ENCODE data around the gene ZNF789.

ZNF789 gene

DNA sequence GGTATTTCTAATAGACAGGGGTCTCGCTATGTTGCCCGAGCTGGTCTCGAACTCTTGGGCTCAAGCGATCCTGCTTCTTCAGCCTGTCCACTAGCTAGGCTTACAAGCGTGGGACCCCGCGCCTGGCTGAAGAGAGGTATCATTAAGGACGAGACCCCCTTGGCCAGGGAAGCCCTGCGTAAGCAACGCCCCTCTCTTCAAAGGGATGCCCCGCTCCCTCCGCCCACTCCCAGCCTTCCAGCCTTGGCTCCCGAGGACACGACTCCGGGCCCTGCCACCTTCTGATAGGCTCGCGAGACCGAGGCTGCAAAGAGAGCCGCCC lies 31.6 kb downstream of the ZNF789 start:
- peak; percentile 99 for DNase-seq (ENCODE audit: low spot score)

DNA sequence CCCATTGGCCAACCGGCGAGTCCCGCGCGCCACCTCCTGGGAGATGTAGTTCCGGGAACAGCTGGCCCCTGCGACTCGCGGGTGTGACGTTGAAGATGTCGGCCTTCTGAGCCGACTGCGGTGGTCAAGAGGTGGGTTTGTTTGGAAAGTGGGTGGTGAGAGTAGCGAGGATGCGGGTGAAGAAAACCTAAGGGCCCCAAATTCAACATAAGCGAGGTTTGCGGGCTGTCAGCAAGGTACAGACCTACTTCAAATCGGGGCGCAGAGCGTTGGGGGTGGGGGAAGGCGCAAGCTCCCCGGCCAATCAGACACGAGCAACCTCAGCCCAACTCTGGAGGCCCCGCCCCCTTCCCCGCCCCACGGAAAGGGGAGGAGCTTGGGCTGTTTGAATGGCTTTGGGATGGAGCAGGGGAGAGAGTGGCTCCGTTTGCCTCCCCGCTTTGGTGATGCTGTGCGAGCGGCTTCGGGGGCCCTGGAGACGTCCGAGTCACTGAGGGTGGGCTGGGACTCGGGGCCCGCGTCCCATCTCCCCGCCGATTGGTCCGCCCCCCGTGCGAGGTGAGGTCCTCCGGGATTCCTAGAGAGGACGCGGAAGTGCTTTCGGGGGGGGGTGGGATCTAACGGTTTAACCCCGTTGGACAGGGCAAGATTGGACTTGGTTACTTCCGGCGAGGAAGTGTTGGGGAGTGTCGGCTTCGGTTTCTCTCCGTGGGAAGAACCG lies 32.1 kb downstream of the ZNF789 start, which contains the start of gene ZKSCAN5:
TSS of gene ZKSCAN5 (plus strand) at position 60 of the 721 bp plus-strand sequence. CDS start 1,383 bp downstream, outside the sequence.
- DNase-seq (ENCODE audit: low spot score): peak; percentile 95

DNA sequence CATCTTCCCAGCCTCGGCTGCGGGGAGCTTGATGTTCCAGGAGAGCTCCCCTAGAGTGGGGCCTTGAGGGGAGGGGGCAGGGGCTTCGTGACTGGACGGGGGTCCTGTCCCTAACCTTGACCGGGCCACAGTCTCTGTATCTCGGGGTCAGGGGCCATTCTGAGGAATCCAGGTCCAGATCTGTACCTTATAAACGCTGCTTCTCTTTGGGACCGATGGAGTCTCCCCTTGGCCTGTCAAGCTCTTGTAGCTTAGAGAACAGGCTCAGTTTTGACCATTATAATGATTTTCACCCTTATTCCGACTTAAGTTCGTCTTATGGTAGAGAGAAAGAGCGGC lies 32.6 kb downstream of the ZNF789 start:
- DNase-seq (ENCODE audit: low spot score): no peak

DNA sequence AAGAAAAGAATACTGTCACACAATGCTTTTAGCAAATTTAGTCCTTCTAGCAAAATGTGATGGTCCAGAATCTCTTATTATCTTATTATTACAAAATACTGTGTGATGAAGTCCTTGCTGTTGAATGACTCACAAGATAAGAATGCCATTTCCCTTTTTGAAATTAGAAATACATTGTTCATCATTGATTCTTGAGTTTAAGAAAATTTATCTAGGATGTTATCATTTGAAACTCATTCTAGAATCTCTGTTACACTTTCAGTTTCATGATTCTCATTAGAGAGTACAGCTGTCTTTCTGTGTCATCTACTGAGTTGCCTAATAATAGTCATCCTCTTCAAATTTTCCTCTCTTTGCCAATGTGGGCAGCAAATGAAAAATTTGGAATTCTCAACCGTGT lies 41.4 kb downstream of the ZNF789 start:
- DNase-seq (ENCODE audit: low spot score): no peak

DNA sequence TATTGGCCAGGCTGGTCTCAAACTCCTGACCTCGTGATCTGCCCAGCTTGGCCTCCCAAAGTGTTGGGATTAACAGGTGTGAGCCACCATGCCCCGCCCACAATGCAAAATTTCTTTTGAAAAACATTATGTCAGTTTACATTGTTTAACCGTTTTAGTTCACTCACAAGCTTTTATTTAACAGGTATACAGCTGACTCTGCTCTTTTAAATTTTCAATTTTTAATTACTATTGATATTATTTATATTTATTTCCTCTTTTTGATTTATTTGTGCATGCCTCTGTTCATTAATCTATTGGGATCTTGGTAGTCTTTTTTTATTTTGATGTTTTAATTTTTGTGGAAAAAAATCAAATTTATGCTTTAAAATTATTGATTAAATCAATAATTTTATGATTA lies 48.7 kb downstream of the ZNF789 start:
- DNase-seq (ENCODE audit: low spot score): no peak

DNA sequence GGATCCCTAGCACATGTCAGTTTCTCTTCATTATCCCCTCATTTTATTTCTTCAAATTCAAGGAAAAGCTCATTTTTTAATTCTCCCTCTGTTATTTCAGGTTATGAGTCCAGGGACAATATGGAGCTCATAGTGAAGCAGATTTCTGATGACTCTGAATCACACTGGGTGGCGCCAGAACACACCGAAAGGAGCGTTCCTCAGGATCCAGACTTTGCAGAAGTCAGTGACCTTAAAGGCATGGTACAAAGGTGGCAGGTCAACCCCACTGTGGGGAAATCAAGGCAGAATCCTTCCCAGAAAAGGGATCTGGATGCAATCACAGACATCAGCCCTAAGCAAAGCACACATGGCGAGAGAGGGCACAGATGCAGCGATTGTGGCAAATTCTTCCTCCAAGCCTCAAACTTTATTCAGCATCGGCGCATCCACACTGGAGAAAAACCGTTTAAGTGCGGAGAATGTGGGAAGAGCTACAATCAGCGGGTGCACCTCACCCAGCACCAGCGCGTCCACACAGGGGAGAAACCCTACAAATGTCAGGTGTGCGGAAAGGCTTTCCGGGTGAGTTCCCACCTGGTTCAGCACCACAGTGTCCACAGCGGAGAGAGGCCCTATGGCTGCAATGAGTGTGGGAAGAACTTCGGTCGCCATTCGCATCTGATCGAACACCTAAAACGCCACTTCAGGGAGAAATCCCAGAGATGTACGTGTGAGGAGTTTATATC lies 53.2 kb downstream of the ZNF789 start:
- DNase-seq (ENCODE audit: low spot score): no peak

DNA sequence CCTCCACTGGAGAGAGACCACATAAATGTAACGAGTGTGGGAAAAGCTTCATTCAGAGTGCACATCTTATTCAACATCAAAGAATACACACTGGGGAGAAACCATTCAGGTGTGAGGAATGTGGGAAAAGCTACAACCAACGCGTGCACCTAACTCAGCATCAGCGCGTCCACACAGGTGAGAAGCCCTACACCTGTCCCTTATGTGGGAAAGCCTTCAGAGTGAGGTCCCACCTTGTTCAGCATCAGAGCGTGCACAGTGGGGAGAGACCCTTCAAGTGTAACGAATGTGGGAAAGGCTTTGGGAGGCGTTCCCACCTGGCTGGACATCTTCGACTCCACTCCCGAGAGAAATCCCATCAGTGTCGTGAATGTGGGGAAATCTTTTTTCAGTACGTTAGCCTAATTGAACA lies 58.7 kb downstream of the ZNF789 start:
- no peak for DNase-seq (ENCODE audit: low spot score)

DNA sequence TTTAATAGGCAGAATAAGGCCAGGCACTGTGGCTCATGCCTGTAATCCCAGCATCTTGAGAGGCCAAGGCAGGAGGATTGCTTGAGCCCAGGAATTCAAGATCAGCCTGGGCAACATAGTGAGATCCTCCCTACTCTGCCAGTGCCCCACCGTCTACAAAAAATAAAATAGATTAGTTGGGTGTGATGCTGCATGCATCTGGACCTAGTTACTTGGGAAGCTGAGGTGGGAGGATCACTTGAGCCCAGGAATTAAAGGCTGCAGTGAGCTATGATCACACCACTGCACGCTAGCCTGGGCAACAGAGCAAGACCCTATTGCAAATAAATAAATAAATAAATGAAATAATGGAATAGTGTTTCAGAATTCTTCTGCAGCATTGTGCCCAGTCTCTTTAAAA lies 63.0 kb downstream of the ZNF789 start:
- no peak for DNase-seq (ENCODE audit: low spot score)

Measured in SK-N-DZ (cell line).